Measurements from ENCODE around the gene CLK2. TPM values are rescaled to one million over a fixed set of nuclear protein-coding genes. Genes with fewer than 3 reads are reported as not detected.

The CLK2 gene
- total and polyA plus RNA-seq, 2 of the 8 experiments (the other 6 are each of a cell fraction or from before 2014, with no cell fraction given): 62.2 to 76.0 TPM

GRCh38 chr1:155321639-155322503 lies 48.6 kb upstream of the CLK2 start:
- H2BK5ac ChIP-seq (ENCODE audit: low read depth, low read length): peak overlapping the region; percentile 35; the same call in 1 of the 2 replicates
- no peak overlapping the region for H2BK120ac ChIP-seq (replicated peaks; ENCODE audit: low read depth, low read length)
- H3K9me3 ChIP-seq (ENCODE audit: insufficient read depth in 2 of 2, low read depth in 1 of 2, low read length in 1 of 2): no peaks in the 10 kb centered on the region
- DNase-seq (ENCODE audit: low read depth in 1 of 2, low spot score in 2 of 2) (peak in 1 of 2 experiments; percentile 55), FAIRE-seq (no peak)
- no peak overlapping the region for H4K5ac ChIP-seq (ENCODE audit: insufficient read length, low read depth, low read length)
- H3K18ac ChIP-seq (ENCODE audit: extremely low read depth, low read length): no peak overlapping the region; the same call in 1 of the 2 replicates
- peaks cover 4% of the 10 kb centered on the region for H3K79me1 ChIP-seq (ENCODE audit: low read depth, low read length)
- H4K20me1 ChIP-seq (replicated peaks in 1 of 2; ENCODE audit: control insufficient read depth in 1 of 2, insufficient read depth in 2 of 2, low read length in 2 of 2): peaks cover 8 to 20% of the 10 kb centered on the region in 2 experiments
- no peak overlapping the region for H3K27ac ChIP-seq (ENCODE audit: low read depth, low read length)
- H3K4ac ChIP-seq (replicated peaks; ENCODE audit: insufficient read length, low read depth, low read length): peak overlapping the region; percentile 44
- H2BK15ac ChIP-seq (ENCODE audit: low read length): 0 out of 2 replicates have a peak overlapping the region, but pooled peaks have one; percentile 29
- H3K27me3 ChIP-seq (replicated peaks in 1 of 4; ENCODE audit: control insufficient read depth in 3 of 4, extremely low read depth in 1 of 4, insufficient read depth in 3 of 4, low read length in 3 of 4): peaks cover 0 to 5% (median 3%) of the 10 kb centered on the region in 4 experiments; a peak in 4 of 7 replicates
- peaks cover 8 to 26% (median 14%) of the 10 kb centered on the region in 4 experiments; a peak in 6 of 7 replicates for H3K4me1 ChIP-seq (replicated peaks in 1 of 4; ENCODE audit: control insufficient read depth in 3 of 4, insufficient read depth in 4 of 4, low read length in 3 of 4)
- H2BK20ac ChIP-seq (ENCODE audit: low read length): no peak overlapping the region
- no peak overlapping the region for H2AFZ ChIP-seq (ENCODE audit: low read length)
- H3K4me2 ChIP-seq (ENCODE audit: insufficient read depth in 1 of 2, low read depth in 2 of 2, low read length in 2 of 2): peak overlapping the region; percentile 73 to 97
- 48% methylated on average over 27 of the region's 27 CpGs; no CpG with 5 or more reads in 1 of the 2 experiments for WGBS, 2 experiments (ENCODE audit: extremely low coverage in 1 of 2, insufficient coverage in 1 of 2, insufficient read length in 1 of 2, insufficient replicate concordance in 2 of 2, low coverage in 1 of 2, low lambda C conversion rate in 2 of 2, missing lambda C conversion rate in 1 of 2)
- no peak overlapping the region; the same call in 1 of the 2 replicates for H2AK5ac ChIP-seq (ENCODE audit: low read depth, low read length)
- ChIA-PET CTCF (ENCODE audit: partially characterized antibody) (interaction anchor here (0.6 to 15.0 kb wide), 16 partner anchors 15 to 282 kb away, joined by 3 to 227 read pairs (median 5); partner anchors contain the start of genes CLK2, ENTREP3, FDPS and HCN3), POLR2A (ENCODE audit: partially characterized antibody) (interaction anchor here (0.6 to 4.0 kb wide), 21 partner anchors 9 to 127 kb away, joined by 3 to 21 read pairs (median 4); partner anchors contain the start of genes CLK2, HCN3, MTX1 and SCAMP3)
- H4K8ac ChIP-seq (ENCODE audit: extremely low read depth, insufficient read depth, low read length): peak overlapping the region; percentile 22; the same call in 1 of the 2 replicates
- no peak overlapping the region for H3K23ac ChIP-seq (ENCODE audit: insufficient read length)
- H4K91ac ChIP-seq (replicated peaks; ENCODE audit: insufficient read length, low read length): no peak overlapping the region
- H3K14ac ChIP-seq (ENCODE audit: insufficient read length): no peak overlapping the region
- H3K36me3 ChIP-seq (ENCODE audit: control insufficient read depth in 2 of 4, insufficient read depth in 4 of 4, low read length in 3 of 4): peaks cover 4 to 28% (median 16%) of the 10 kb centered on the region in 4 experiments; a peak in 6 of 8 replicates
- peaks cover 0 to 4% of the 10 kb centered on the region in 2 experiments; a peak in 1 of 4 replicates for H3K79me2 ChIP-seq (ENCODE audit: control insufficient read depth in 1 of 2, insufficient read depth in 2 of 2, low read length in 2 of 2)
- no peak overlapping the region for H2BK12ac ChIP-seq (ENCODE audit: low read depth, low read length)
- H3K56ac ChIP-seq (replicated peaks; ENCODE audit: insufficient read length, low read depth, low read length): no peak overlapping the region
- peak overlapping the region; percentile 65 to 94 (median 84); a peak in 7 of 8 replicates for H3K4me3 ChIP-seq (ENCODE audit: extremely low read depth in 1 of 4, insufficient read depth in 2 of 4, low read depth in 3 of 4, low read length in 4 of 4)
- peaks cover 16% of the 10 kb centered on the region; the same call in 1 of the 2 replicates for H3K23me2 ChIP-seq (ENCODE audit: low read depth, low read length)
- no peak overlapping the region for H3K9ac ChIP-seq (replicated peaks in 1 of 4; ENCODE audit: extremely low read depth in 1 of 4, low read depth in 3 of 4, low read length in 3 of 4)
- TF ChIP-seq RFX5 (IDR thresholded peaks at IDR 0.05; ENCODE audit: borderline replicate concordance, low read depth, low read length) (no peak), BRCA1 (IDR thresholded peaks at IDR 0.05; ENCODE audit: low read depth, low read length) (no peak), TAF1 (IDR thresholded peaks at IDR 0.05; ENCODE audit: low read depth, low read length) (no peak)

Data from H1 (cell line).